H7 (cell line): ENCODE data around the gene AKR1A1. TPM values are rescaled to one million over a fixed set of nuclear protein-coding genes. Genes with fewer than 3 reads are reported as not detected.
"Not testable (repeated sequence)": the region's sequence is repeated elsewhere in the genome, so short reads cannot be mapped to it uniquely, and the experiment has no call there.

Source experiments
- DNase-seq: peaks from one replicate; pipeline ENCODE4 v3.0.0; 2012
- H3K27me3 ChIP-seq: 2 replicates; pipeline ENCODE4 v1.6.0; 2011; ENCODE audit warnings: mild to moderate bottlenecking, low read length; ENCODE audit not compliant: control insufficient read depth, insufficient read depth
- H3K36me3 ChIP-seq: replicated peaks from 2 replicates; pipeline ENCODE4 v1.5.1; 2011; ENCODE audit warnings: low read length; ENCODE audit not compliant: control insufficient read depth, insufficient read depth
- H3K4me3 ChIP-seq: 2 replicates; pipeline ENCODE4 v1.5.1; 2011; ENCODE audit warnings: low read depth, mild to moderate bottlenecking, control low read depth, low read length, moderate library complexity; ENCODE audit not compliant: insufficient read depth
- total RNA-seq: library from RNA; depleted of rRNA; stranded (reverse); fragments of >200 nt; shearing (Covaris generic); gene quantifications from 2 replicates; pipeline ENCODE4 v1.2.3, GENCODE V29; 2014; rRNA removed

AKR1A1 gene
- total RNA-seq = 371 and 395 TPM in 2 replicates

DNA sequence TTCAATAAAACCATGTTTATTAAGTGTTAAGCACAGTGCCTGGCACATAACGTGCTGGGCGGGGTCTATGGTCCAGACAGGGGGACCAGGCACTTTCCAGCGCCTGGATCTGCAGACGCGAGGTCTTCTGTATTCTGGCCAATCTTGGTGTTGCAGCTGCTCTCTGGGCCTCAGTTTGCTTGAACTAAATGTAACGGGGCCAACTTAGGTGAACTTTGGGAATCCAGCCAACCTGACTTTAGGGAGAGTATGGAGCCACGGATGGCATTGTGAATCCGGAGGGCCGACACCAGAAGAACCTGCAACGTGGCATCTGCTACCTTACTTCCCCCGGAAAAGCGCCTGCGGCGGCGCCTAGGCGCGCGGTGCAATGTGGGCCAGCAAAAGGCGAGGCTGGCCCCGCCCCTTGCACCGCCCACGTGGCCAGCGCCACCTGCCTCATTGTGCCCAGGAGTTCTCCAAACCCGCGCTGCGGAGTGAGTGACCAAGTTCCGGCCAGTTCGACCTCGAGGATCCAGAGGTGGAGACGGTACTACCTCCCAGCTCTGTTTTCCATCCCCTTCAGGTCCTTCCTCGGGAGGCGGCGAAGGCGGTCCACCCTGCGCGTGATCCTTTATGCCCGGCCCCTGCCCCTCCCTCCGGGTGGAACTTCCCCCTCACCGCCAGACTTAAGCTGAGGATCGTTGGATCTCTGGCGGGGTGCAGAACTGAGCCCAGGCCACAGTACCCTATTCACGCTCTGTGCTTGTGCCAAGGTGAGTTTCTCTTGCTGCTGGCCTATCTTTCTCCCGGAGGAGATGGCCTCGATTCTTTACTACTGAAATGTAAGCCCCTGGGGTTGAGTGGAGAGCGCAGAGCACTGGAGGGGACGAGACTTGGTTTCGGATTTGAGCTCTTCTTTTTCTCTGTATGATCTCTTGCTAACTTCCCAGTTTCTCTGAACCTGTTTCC is at the start of gene AKR1A1:
TSS of gene AKR1A1 (plus strand) at position 426 of the 951 bp plus-strand sequence. CDS start 10,969 bp downstream, outside the sequence.
- Histone ChIP-seq H3K27me3 (no peaks in the 10 kb centered on the region), H3K36me3 (peaks cover 10% of the 10 kb centered on the region), H3K4me3 (peak within 1 kb of the TSS; percentile 94)
- DNase-seq = peak; percentile 92

DNA sequence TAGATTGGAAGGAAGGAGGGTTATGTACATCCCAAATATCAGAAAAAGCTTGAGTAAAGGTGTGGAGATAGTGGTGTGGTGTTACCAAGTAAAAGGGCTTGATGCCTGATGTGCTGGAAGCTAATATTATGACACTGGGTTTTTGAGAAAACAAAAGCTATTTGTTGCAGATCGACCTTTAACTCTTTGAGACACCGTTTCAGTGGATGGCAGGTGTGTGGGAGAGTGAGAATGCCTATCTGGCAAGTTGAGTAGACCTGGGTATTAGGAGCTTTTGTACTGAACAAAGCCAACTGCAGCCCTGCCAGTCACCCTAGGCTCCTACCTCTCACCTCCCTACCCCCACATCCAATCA is 49.1 kb upstream of the AKR1A1 start:
- no peak overlapping the region for H3K4me3 ChIP-seq
- DNase-seq = no peak
- H3K27me3 ChIP-seq = no peaks in the 10 kb centered on the region
- no peaks in the 10 kb centered on the region for H3K36me3 ChIP-seq

DNA sequence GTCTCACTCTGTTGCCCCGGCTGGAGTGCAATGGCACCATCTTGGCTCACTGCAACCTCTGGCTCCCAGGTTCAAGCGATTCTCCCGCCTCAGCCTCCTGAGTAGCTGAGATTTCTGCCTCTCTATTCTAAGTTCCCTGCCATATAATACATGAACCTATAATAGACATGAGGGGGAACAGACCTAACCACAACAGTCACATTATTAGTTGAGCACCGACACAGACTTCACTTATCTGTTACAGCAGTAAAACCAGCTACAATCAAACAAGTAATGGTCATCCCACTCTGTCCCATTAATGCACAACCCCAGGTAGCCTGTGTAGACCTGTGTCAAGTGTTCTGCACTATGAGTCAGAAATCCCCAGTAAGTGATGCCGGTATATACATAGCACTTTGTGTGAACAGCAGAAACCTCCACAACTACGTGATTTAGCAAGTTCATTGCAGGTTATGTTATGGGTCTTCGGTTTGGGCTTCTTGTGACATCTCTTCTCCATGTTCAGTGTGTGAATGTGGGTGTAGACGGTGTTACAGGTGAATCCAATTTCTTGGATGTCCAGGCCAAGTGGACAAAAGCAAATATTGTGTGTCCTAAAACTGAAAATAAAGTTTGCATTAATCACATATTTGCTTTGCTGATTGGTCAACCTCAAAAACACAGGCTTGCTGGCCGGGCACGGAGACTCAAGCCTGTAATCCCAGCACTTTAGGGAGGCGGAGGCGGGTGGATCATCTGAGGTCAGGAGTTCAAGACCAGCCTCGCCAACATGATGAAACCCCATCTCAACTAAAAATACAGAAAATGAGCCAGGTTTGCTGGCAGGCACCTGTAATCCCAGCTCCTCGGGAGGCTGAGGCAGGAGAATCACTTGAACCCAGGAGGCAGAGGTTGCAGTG is 46.9 kb upstream of the AKR1A1 start:
- DNase-seq = no peak
- Histone ChIP-seq H3K36me3 (peaks cover 6% of the 10 kb centered on the region; the same call in 1 of the 2 replicates), H3K27me3 (no peaks in the 10 kb centered on the region), H3K4me3 (no peak overlapping the region)

DNA sequence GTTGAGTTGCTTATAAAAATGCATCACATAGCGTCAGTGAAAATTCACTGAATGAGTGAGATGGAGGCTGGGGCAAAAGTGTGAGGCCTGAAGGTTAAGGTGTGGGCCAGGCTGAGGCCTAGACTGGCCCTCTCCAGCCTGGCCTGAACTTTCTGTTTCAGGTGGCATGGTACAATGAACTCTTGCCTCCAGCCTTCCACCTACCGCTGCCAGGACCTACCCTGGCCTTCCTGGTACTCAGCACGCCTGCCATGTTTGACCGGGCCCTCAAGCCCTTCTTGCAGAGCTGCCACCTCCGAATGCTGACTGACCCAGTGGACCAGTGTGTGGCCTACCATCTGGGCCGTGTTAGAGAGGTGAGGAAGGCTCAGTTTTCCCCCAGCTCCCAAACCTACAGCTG is 43.4 kb upstream of the AKR1A1 start:
- H3K36me3 ChIP-seq = peaks cover 24% of the 10 kb centered on the region
- no peaks in the 10 kb centered on the region for H3K27me3 ChIP-seq
- no peak overlapping the region for H3K4me3 ChIP-seq
- no peak for DNase-seq

DNA sequence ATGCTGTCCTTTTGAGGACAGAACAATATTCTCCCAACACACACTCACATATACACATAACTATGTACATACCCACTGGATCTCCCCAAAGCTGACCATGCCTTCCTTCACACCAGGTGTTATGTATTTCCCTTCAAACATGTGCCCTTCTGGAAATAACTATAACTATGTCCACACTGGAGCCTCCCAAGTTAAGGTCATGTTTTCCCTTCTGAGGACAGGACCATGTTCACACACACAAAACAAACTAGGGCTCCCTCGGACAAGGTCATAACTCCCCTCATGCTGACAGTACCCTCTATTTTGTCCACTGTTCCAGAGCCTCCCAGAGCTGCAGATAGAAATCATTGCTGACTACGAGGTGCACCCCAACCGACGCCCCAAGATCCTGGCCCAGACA is 42.7 kb upstream of the AKR1A1 start:
- Histone ChIP-seq H3K36me3 (peaks cover 30% of the 10 kb centered on the region), H3K4me3 (no peak overlapping the region), H3K27me3 (no peaks in the 10 kb centered on the region)
- no peak for DNase-seq

DNA sequence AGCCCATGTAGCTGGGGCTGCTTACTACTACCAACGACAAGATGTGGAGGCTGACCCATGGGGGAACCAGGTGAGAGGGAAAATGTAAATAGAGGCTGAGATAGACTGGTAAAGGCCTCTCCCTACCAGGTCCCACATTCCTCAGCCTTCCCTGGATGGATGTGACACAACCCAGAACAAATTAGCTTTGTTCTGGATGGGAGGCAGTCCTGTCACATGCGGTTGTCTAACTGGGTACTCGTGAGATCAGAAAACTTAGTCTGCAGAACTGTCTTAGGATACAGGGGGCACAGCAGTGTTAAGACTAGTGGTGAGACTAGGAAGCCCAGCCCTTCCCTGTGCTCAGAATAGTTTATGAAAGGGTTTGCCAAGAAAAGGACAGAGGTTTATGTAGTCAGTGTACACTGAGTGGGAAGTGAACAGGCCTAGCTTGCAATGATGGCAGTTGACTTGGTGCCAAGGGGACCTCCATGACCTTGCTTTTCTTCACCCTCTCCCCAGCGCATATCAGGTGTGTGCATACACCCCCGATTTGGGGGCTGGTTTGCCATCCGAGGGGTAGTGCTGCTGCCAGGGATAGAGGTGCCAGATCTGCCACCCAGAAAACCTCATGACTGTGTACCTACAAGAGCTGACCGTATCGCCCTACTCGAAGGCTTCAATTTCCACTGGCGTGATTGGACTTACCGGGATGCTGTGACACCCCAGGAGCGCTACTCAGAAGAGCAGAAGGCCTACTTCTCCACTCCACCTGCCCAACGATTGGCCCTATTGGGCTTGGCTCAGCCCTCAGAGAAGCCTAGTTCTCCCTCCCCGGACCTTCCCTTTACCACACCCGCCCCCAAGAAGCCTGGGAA is 42.1 kb upstream of the AKR1A1 start:
- H3K36me3 ChIP-seq = peaks cover 35% of the 10 kb centered on the region

DNA sequence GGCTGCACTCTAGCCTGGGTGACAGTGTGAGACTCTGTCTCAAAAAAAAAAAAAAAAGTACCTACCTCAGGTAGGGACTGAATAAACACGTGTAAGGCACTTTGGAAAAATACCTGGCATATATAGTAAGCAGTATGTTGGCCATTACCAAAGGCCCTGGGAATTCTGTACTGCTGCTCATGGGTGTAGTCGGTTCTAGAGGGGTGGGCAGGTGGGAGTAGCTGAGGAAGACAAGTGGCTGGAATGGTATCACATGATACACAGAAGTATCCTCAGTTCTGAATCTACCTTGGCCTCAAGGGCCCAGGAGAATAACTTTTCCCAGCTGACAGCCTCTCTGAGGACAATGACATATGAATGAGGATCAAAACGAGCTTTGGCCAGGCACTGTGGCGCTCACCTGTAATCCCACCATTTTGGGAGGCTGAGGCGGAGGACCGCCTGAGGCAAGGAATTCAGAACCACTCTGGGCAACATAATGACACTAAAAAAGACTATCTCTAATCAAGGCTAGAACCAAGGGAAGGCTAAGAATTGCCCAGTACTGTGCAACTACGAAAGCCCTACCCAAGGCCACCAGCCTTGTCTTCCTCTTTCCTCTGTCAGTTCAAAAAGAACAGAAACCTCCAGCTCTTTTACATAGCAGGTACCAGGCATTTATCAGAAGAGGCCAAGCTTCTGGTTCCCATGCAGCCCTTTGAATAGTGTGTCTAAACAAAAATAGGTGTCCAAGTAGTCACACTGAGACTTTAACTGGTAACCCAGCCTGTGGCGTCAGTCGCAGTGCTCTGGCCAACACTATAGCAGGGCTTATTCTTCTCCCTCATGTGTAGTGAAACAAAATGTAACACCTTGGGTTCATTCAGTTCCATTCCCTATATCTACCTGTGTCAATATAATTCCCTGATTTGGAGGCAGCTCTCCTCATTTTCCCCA is 40.3 kb upstream of the AKR1A1 start:
- Histone ChIP-seq H3K4me3 (no peak overlapping the region), H3K27me3 (no peaks in the 10 kb centered on the region), H3K36me3 (peaks cover 49% of the 10 kb centered on the region)
- no peak for DNase-seq

More for the DNA sequence above, 42.1 kb upstream of the AKR1A1 start:
- H3K27me3 ChIP-seq = no peaks in the 10 kb centered on the region
- DNase-seq = no peak
- no peak overlapping the region for H3K4me3 ChIP-seq

DNA sequence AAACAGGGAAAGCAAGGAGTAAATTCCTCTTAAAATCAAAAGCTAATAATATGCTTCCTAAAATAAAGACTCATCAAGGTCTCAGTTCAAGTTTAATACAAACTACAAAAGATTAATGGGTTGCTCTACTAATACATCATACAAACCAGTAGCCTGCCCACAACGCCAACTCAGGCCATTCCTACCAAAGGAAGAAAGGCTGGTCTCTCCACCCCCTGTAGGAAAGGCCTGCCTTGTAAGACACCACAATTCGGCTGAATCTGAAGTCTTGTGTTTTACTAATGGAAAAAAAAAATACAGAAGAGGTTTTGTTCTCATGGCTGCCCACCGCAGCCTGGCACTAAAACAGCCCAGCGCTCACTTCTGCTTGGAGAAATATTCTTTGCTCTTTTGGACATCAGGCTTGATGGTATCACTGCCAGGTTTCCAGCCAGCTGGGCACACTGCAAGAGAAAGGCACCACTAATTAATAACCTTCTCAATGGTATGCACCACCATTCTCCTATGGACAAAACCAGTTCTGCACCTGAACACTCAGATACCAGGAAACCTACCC is 39.6 kb upstream of the AKR1A1 start:
- no peak overlapping the region for H3K4me3 ChIP-seq
- peaks cover 56% of the 10 kb centered on the region for H3K36me3 ChIP-seq
- no peak for DNase-seq
- H3K27me3 ChIP-seq = no peaks in the 10 kb centered on the region

DNA sequence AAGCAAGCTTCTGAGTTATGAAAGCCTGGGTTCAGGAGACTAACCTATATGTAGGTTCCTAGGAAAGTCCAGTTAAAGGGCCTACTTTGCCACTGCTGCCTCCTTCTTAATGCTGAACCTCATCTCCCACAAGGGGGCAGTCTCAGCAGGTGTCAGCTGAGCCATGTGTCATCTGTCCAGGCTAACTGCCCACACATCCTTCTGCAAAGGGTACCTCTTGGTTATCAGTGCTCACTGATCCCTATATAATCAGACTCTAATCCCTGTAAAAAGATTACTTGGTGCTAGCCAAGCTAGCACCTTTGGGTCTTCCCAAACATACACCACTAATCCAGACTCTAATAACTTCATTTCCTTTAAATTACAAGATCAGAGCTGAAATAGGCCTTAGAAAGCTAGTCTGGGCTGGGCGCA is 38.0 kb upstream of the AKR1A1 start:
- DNase-seq = peak; percentile 68
- H3K36me3 ChIP-seq = peaks cover 64% of the 10 kb centered on the region
- H3K27me3 ChIP-seq = no peaks in the 10 kb centered on the region
- H3K4me3 ChIP-seq = no peak overlapping the region

DNA sequence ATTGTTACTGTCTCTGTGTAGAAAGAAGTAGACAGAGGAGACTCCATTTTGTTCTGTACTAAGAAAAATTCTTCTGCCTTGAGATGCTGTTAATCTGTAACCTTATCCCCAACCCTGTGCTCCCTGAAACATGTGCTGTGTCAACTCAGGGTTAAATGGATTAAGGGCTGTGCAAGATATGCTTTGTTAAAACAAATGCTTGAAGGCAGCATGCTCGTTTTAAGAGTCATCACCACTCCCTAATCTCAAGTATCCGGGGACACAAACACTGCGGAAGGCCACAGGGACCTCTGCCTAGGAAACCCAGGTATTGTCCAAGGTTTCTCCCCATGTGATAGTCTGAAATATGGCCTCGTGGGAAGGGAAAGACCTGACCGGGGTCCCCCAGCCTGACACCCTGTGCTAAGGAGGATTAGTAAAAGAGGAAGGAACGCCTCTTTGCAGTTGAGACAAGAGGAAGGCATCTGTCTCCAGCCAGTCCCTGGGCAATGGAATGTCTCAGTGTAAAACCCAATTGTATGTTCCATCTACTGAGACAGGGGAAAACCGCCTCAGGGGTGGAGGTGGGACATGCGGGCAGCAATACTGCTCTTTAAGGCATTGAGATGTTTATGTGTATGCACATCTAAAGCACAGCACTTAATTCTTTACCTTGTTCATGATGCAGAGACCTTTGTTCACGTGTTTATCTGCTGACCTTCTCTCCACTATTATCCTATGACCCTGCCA is 36.9 kb upstream of the AKR1A1 start:
- DNase-seq, H3K4me3 ChIP-seq, H3K27me3 ChIP-seq: not testable (repeated sequence)
- peaks cover 66% of the 10 kb centered on the region for H3K36me3 ChIP-seq

DNA sequence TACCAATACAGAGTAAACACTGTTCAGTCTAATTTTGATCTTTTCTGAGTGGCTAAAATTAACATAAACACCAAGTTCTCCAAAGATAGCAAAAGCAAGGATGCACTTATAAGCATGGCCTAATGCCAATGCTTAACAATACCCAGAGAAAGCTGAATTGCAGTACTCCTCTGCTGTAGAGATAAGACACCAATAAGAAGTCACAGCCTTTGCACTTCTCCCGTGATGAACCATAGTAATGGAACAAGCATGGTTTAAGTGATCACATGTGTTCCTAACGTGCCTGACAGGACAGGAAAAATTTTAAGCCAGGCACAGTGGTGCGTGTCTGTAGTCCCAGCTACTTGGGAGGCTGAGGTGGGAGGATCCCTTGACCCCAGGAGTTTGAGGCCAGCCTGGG is 34.6 kb upstream of the AKR1A1 start:
- Histone ChIP-seq H3K27me3 (no peaks in the 10 kb centered on the region), H3K36me3 (peaks cover 60% of the 10 kb centered on the region), H3K4me3 (no peak overlapping the region)
- DNase-seq = no peak

DNA sequence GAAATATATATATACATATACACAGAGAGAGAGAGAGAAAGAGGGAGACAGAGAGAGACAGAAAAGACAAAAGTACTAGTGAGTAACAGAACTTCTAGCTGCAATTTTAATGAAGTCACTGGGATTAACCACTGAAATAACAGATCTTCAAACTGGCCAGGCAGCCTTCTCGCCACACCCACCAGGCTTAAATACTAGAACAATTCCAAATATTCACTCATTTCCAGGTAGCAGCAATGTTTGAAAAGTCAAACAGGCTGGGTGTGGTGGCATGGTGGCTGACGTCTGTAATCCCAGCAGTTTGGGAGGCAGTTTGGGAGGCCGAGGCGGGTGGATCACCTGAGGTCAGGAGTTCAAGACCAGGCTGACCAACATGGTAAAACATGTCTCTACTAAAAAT is 34.2 kb upstream of the AKR1A1 start:
- DNase-seq = no peak
- peaks cover 58% of the 10 kb centered on the region for H3K36me3 ChIP-seq
- no peak overlapping the region for H3K4me3 ChIP-seq
- no peaks in the 10 kb centered on the region for H3K27me3 ChIP-seq
